B cell (primary cell): ENCODE data around the gene SCN7A.

Source experiments
- EZH2 ChIP-seq: IDR thresholded peaks from 2 replicates; pipeline ENCODE4 v1.6.1; 2012; ENCODE audit warnings: borderline replicate concordance, low read depth, mild to moderate bottlenecking, moderate library complexity, low read length; ENCODE audit not compliant: insufficient read depth, poor library complexity, severe bottlenecking
- TF ChIP-seq, protein P1 (sequence below): fragments of 200-600 bp; IDR thresholded peaks from one replicate; pipeline ENCODE4 v1.8.0; 2022; ENCODE audit warnings: antibody characterized with exemption, mild to moderate bottlenecking

DNA sequence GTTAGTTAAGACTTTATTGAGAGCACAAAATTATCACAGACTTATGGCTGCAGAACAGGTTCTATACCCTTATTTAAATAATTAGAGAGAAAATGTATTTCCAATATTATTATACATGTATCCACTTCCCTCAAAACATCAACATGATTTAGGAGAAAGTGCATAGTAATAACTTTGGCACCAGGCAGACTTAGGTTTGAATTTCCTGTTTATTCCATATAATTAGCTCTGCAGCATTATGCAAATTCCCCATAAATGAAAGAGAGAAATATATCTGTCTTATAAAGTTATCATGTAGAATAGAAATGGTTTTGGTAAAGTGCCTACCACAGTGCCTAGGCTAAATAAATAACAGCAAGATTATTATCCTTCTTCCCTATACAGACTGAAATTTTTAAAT, 133.6 kb downstream of the SCN7A start:
- TF ChIP-seq, protein P1, sequence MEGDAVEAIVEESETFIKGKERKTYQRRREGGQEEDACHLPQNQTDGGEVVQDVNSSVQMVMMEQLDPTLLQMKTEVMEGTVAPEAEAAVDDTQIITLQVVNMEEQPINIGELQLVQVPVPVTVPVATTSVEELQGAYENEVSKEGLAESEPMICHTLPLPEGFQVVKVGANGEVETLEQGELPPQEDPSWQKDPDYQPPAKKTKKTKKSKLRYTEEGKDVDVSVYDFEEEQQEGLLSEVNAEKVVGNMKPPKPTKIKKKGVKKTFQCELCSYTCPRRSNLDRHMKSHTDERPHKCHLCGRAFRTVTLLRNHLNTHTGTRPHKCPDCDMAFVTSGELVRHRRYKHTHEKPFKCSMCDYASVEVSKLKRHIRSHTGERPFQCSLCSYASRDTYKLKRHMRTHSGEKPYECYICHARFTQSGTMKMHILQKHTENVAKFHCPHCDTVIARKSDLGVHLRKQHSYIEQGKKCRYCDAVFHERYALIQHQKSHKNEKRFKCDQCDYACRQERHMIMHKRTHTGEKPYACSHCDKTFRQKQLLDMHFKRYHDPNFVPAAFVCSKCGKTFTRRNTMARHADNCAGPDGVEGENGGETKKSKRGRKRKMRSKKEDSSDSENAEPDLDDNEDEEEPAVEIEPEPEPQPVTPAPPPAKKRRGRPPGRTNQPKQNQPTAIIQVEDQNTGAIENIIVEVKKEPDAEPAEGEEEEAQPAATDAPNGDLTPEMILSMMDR: no peak
- no peak for TF ChIP-seq EZH2
